Measurements from ENCODE around the gene PHACTR3.

The PHACTR3 gene

GRCh38 chr20:59573837-59574236, 30.5 kb upstream of the PHACTR3 start:
- in situ Hi-C loops (cut with MboI; ENCODE audit: low sequenced_read_pairs, unreplicated experiment): no loop called here
- TF ChIP-seq, protein P1, sequence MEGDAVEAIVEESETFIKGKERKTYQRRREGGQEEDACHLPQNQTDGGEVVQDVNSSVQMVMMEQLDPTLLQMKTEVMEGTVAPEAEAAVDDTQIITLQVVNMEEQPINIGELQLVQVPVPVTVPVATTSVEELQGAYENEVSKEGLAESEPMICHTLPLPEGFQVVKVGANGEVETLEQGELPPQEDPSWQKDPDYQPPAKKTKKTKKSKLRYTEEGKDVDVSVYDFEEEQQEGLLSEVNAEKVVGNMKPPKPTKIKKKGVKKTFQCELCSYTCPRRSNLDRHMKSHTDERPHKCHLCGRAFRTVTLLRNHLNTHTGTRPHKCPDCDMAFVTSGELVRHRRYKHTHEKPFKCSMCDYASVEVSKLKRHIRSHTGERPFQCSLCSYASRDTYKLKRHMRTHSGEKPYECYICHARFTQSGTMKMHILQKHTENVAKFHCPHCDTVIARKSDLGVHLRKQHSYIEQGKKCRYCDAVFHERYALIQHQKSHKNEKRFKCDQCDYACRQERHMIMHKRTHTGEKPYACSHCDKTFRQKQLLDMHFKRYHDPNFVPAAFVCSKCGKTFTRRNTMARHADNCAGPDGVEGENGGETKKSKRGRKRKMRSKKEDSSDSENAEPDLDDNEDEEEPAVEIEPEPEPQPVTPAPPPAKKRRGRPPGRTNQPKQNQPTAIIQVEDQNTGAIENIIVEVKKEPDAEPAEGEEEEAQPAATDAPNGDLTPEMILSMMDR (IDR thresholded peaks at IDR 0.05; ENCODE audit: borderline replicate concordance, control extremely low read depth, extremely low read depth, insufficient read depth, missing control alignments): no peak
- peak; percentile 11 for DNase-seq (ENCODE audit: low spot score)

GRCh38 chr20:59574308-59574707, 30.0 kb upstream of the PHACTR3 start:
- peak; percentile 10 for DNase-seq (ENCODE audit: low spot score)
- in situ Hi-C loops (cut with MboI; ENCODE audit: low sequenced_read_pairs, unreplicated experiment): no loop called here
- TF ChIP-seq, protein P1 (IDR thresholded peaks at IDR 0.05; ENCODE audit: borderline replicate concordance, control extremely low read depth, extremely low read depth, insufficient read depth, missing control alignments): no peak

DNA sequence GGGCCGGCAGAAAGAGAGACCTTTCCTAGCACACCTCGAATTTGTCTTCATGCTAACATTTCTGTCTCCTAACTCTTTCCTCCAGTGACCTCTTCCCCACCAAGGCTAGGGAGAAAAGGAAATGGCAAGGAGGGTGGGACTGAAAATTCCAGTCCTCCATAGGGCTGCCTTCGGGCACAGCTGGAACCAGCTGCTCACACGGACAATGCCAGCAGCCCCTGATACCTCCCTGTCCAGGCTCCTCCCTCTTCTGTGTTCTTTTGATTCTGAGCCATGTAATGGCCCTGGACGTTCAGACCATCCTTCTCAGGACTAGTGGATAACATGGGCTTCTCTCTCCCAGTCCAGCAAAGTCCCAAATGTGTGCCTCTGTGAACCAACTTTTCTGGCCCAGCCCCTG, 29.1 kb upstream of the PHACTR3 start:
- no peak for DNase-seq (ENCODE audit: low spot score)
- TF ChIP-seq, protein P1 (IDR thresholded peaks at IDR 0.05; ENCODE audit: borderline replicate concordance, control extremely low read depth, extremely low read depth, insufficient read depth, missing control alignments): no peak
- in situ Hi-C loops (cut with MboI; ENCODE audit: low sequenced_read_pairs, unreplicated experiment): no loop called here

DNA sequence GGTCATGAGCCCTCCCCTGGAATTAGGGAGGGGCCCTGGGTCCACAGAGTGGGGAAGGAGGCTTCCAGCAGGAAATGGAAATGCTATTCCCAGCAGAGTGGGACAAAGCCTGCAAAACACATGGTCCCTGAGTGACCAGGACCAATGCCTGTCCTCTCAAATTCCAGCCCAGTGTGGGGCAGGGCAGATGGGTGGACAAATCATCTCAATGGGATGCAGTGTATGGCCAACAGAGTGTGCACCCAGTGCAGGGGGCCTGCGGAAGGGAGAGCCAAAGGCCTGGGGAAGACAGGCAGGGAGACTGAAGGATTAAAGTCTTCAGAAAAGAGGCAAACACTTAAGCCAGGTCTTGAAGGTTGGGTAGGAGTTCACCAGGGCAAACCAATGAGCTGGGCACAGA, 28.7 kb upstream of the PHACTR3 start:
- TF ChIP-seq, protein P1 (IDR thresholded peaks at IDR 0.05; ENCODE audit: borderline replicate concordance, control extremely low read depth, extremely low read depth, insufficient read depth, missing control alignments): no peak
- in situ Hi-C loops (cut with MboI; ENCODE audit: low sequenced_read_pairs, unreplicated experiment): no loop called here
- DNase-seq (ENCODE audit: low spot score): no peak

DNA sequence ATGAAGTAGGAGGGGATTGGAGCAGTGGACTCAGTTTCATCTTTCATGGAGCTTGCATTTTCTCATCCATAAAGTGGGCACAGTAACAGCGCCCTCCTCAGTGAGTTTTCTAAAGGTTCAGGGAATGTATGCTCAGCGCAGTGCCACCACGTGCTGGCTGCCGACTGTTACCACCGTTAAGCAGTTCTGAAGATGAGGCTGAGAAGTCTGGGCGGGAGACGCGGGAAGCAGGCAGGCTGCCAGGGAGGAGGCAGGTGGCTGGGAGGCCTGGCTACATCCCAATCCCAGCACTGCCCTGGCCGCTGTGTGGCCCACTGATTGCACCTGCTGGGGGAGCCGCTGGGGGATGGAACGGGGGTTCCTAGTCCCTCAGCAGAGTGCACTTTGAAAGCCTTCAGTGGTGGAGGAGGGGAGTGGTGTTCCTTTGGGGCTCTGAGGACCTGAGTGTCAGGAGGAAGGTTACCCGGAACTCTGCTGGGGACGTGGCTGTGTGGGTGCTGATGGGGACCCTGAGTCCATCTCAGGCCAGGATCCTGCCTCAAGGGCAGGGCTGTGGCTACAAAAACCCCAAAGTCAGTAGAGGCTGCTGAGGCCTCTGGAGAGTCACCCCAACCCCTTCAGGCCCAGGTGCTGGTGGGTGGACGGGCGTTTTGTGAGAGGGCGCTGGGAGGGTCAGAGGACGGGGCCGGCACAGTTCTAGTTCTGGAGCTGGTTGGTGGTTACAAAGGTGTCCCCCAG, 28.0 kb upstream of the PHACTR3 start:
- TF ChIP-seq, protein P1 (IDR thresholded peaks at IDR 0.05; ENCODE audit: borderline replicate concordance, control extremely low read depth, extremely low read depth, insufficient read depth, missing control alignments): no peak
- in situ Hi-C loops (cut with MboI; ENCODE audit: low sequenced_read_pairs, unreplicated experiment): no loop called here
- no peak for DNase-seq (ENCODE audit: low spot score)

DNA sequence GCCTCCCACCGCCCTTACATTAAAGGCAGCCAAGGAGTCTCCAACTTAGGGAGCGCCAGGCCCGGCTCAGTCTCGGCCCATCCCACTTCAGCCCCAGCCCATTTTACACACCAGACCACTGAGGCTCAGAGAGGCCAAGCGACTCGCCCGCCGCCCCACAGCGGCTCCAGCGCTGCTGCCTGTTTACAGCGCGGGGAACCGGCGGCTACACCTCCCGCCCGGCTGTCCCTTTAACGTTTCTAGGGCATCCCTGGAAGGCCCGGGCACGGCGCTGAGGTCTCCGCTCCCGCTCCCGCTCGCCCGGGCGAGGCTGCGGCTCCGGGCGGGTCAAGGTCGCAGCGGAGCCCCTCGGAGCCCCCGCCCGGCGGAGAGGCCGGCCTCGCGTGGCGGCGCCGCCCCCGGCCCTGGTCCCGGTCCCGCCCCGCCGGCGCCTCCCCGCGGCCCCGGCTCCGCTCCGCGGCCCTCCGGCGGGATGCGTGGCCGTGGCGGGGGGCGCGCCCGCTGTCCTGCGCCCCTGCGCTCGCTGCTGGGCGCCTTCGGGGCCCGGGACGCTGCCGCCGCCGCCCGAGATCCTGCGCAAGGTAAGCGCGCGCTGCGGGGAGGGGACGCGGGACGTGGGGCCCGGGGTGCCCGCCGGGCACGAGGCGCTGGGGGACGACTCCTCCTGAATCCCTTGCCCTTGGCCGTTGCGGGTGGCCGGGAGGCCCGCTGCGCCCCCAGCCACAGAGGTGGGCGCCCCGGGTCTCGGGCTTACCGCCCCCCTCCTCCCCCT, 27.1 kb upstream of the PHACTR3 start:
- in situ Hi-C loops (cut with MboI; ENCODE audit: low sequenced_read_pairs, unreplicated experiment): no loop called here
- DNase-seq (ENCODE audit: low spot score): no peak
- TF ChIP-seq, protein P1 (IDR thresholded peaks at IDR 0.05; ENCODE audit: borderline replicate concordance, control extremely low read depth, extremely low read depth, insufficient read depth, missing control alignments): no peak
